Activated naive CD4-positive, alpha-beta T cell treated with anti-CD3 and anti-CD28 coated beads, Interleukin-2, amount 10 ng/mL, durations not matched to agents 7 days and 5 days (primary cell): ENCODE measurements around the gene PIK3R2.
A peak's percentile ranks its signal among the peaks of the same experiment; 100 is the strongest.

Source experiments
- CTCF ChIA-PET: fragments of 350-600 bp; sonication (Branson Sonifier 250); formaldehyde crosslinking; loops from one replicate; lab custom pipeline; 2021; ENCODE audit warnings: antibody characterized with exemption; lab: Charles Lee
- DNase-seq: peaks from one replicate; pipeline ENCODE4 v3.0.0-alpha.2; 2020
- H3K27ac Mint-ChIP-seq: one replicate; pipeline ENCODE4 v1.8.0; 2021; ENCODE audit warnings: mild to moderate bottlenecking, moderate library complexity, mixed read lengths
- H3K27me3 Mint-ChIP-seq: one replicate; pipeline ENCODE4 v1.8.0; 2021; ENCODE audit warnings: mild to moderate bottlenecking, mixed read lengths
- H3K36me3 Mint-ChIP-seq: one replicate; pipeline ENCODE4 v1.8.0; 2021; ENCODE audit warnings: mixed read lengths
- H3K4me1 Mint-ChIP-seq: one replicate; pipeline ENCODE4 v1.8.0; 2021; ENCODE audit warnings: mixed read lengths
- H3K4me3 Mint-ChIP-seq: one replicate; pipeline ENCODE4 v1.8.0; 2021; ENCODE audit warnings: mild to moderate bottlenecking, moderate library complexity, mixed read lengths
- H3K9me3 Mint-ChIP-seq: one replicate; pipeline ENCODE4 v1.8.0; 2021; ENCODE audit warnings: mixed read lengths

Gene PIK3R2

GRCh38 chr19:18118420-18119012, 34.4 kb upstream of the PIK3R2 start:
- peaks cover 16% of the 10 kb centered on the region for H3K36me3 Mint-ChIP-seq
- no peaks in the 10 kb centered on the region for H3K27me3 Mint-ChIP-seq
- CTCF ChIA-PET: interaction anchor here (1.3 to 1.5 kb wide), 3 partner anchors 9 to 180 kb away, joined by 3 to 4 read pairs (median 4); no protein-coding TSS in a partner anchor
- H3K27ac Mint-ChIP-seq: peak overlapping the region; percentile 96
- H3K4me3 Mint-ChIP-seq: peak overlapping the region; percentile 81
- H3K4me1 Mint-ChIP-seq: peaks cover 40% of the 10 kb centered on the region
- H3K9me3 Mint-ChIP-seq: no peaks in the 10 kb centered on the region
- no peak for DNase-seq

GRCh38 chr19:18119013-18119716, 33.8 kb upstream of the PIK3R2 start:
- H3K4me3 Mint-ChIP-seq: peak overlapping the region; percentile 81
- peak overlapping the region; percentile 96 for H3K27ac Mint-ChIP-seq
- H3K4me1 Mint-ChIP-seq: peaks cover 40% of the 10 kb centered on the region
- H3K36me3 Mint-ChIP-seq: peaks cover 22% of the 10 kb centered on the region
- CTCF ChIA-PET: interaction anchor here (1.3 to 1.5 kb wide), 2 partner anchors 9 to 181 kb away, joined by 3 to 4 read pairs; no protein-coding TSS in a partner anchor
- H3K27me3 Mint-ChIP-seq: no peaks in the 10 kb centered on the region
- peak; percentile 80 for DNase-seq
- no peaks in the 10 kb centered on the region for H3K9me3 Mint-ChIP-seq

- Mint-ChIP-seq H3K4me1 (peaks cover 40% of the 10 kb centered on the region), H3K27ac (peak overlapping the region; percentile 96), H3K36me3 (peaks cover 27% of the 10 kb centered on the region), H3K4me3 (peak overlapping the region; percentile 81), H3K27me3 (no peaks in the 10 kb centered on the region), H3K9me3 (no peaks in the 10 kb centered on the region)
- CTCF ChIA-PET: interaction anchor here (1.5 kb wide), 1 partner anchor 8 kb away, joined by 4 read pairs; no protein-coding TSS in a partner anchor
- peak; percentile 74 for DNase-seq
These were observed 33.3 kb upstream of the PIK3R2 start for GRCh38 chr19:18119717-18120105.

- peaks cover 40% of the 10 kb centered on the region for H3K4me1 Mint-ChIP-seq
- peak overlapping the region; percentile 96 for H3K27ac Mint-ChIP-seq
- H3K36me3 Mint-ChIP-seq: peaks cover 29% of the 10 kb centered on the region
- CTCF ChIA-PET: interaction anchor here (1.5 to 1.6 kb wide), 2 partner anchors 8 to 40 kb away, joined by 3 to 4 read pairs; no protein-coding TSS in a partner anchor
- H3K9me3 Mint-ChIP-seq: no peaks in the 10 kb centered on the region
- no peaks in the 10 kb centered on the region for H3K27me3 Mint-ChIP-seq
- peak overlapping the region; percentile 81 for H3K4me3 Mint-ChIP-seq
- DNase-seq: no peak
These were observed 32.8 kb upstream of the PIK3R2 start for GRCh38 chr19:18120127-18120526.

GRCh38 chr19:18121166-18121565, 31.8 kb upstream of the PIK3R2 start:
- Mint-ChIP-seq H3K36me3 (peaks cover 33% of the 10 kb centered on the region), H3K9me3 (no peaks in the 10 kb centered on the region), H3K4me3 (no peak overlapping the region), H3K27me3 (no peaks in the 10 kb centered on the region), H3K27ac (peak overlapping the region; percentile 96), H3K4me1 (peaks cover 40% of the 10 kb centered on the region)
- no peak for DNase-seq
- CTCF ChIA-PET: interaction anchor here (1.6 kb wide), 1 partner anchor 39 kb away, joined by 3 read pairs; no protein-coding TSS in a partner anchor

GRCh38 chr19:18122424-18122823, 30.5 kb upstream of the PIK3R2 start:
- H3K36me3 Mint-ChIP-seq: peaks cover 37% of the 10 kb centered on the region
- peaks cover 34% of the 10 kb centered on the region for H3K4me1 Mint-ChIP-seq
- H3K4me3 Mint-ChIP-seq: no peak overlapping the region
- DNase-seq: no peak
- H3K9me3 Mint-ChIP-seq: no peaks in the 10 kb centered on the region
- no peaks in the 10 kb centered on the region for H3K27me3 Mint-ChIP-seq
- CTCF ChIA-PET: no interaction called here
- H3K27ac Mint-ChIP-seq: peak overlapping the region; percentile 45

- H3K27me3 Mint-ChIP-seq: no peaks in the 10 kb centered on the region
- DNase-seq: no peak
- H3K9me3 Mint-ChIP-seq: no peaks in the 10 kb centered on the region
- H3K27ac Mint-ChIP-seq: peak overlapping the region; percentile 55
- no peak overlapping the region for H3K4me3 Mint-ChIP-seq
- peaks cover 36% of the 10 kb centered on the region for H3K4me1 Mint-ChIP-seq
- CTCF ChIA-PET: no interaction called here
- H3K36me3 Mint-ChIP-seq: peaks cover 37% of the 10 kb centered on the region
These were observed 29.8 kb upstream of the PIK3R2 start for GRCh38 chr19:18122860-18123795.

- no peak overlapping the region for H3K4me3 Mint-ChIP-seq
- peaks cover 35% of the 10 kb centered on the region for H3K4me1 Mint-ChIP-seq
- CTCF ChIA-PET: no interaction called here
- H3K36me3 Mint-ChIP-seq: peaks cover 42% of the 10 kb centered on the region
- no peaks in the 10 kb centered on the region for H3K9me3 Mint-ChIP-seq
- no peaks in the 10 kb centered on the region for H3K27me3 Mint-ChIP-seq
- no peak for DNase-seq
- H3K27ac Mint-ChIP-seq: no peak overlapping the region
These were observed 29.1 kb upstream of the PIK3R2 start for GRCh38 chr19:18123819-18124218.

GRCh38 chr19:18126097-18126496, 26.9 kb upstream of the PIK3R2 start:
- Mint-ChIP-seq H3K4me3 (no peak overlapping the region), H3K4me1 (peaks cover 13% of the 10 kb centered on the region), H3K27ac (no peak overlapping the region), H3K36me3 (peaks cover 48% of the 10 kb centered on the region), H3K27me3 (no peaks in the 10 kb centered on the region), H3K9me3 (no peaks in the 10 kb centered on the region)
- no peak for DNase-seq
- CTCF ChIA-PET: interaction anchor here (1.3 kb wide), 1 partner anchor 13 kb away, joined by 4 read pairs; no protein-coding TSS in a partner anchor

GRCh38 chr19:18128044-18128443, 24.9 kb upstream of the PIK3R2 start:
- peaks cover 7% of the 10 kb centered on the region for H3K4me1 Mint-ChIP-seq
- H3K27me3 Mint-ChIP-seq: no peaks in the 10 kb centered on the region
- H3K4me3 Mint-ChIP-seq: no peak overlapping the region
- CTCF ChIA-PET: interaction anchor here (1.2 to 1.5 kb wide), 2 partner anchors 9 to 15 kb away, joined by 4 read pairs; no protein-coding TSS in a partner anchor
- H3K27ac Mint-ChIP-seq: no peak overlapping the region
- no peaks in the 10 kb centered on the region for H3K9me3 Mint-ChIP-seq
- no peak for DNase-seq
- peaks cover 47% of the 10 kb centered on the region for H3K36me3 Mint-ChIP-seq

GRCh38 chr19:18128805-18129204, 24.2 kb upstream of the PIK3R2 start:
- Mint-ChIP-seq H3K36me3 (peaks cover 42% of the 10 kb centered on the region), H3K9me3 (no peaks in the 10 kb centered on the region), H3K27ac (no peak overlapping the region), H3K4me1 (peaks cover 7% of the 10 kb centered on the region), H3K4me3 (no peak overlapping the region), H3K27me3 (no peaks in the 10 kb centered on the region)
- DNase-seq: no peak
- CTCF ChIA-PET: interaction anchor here (1.2 to 1.5 kb wide), 2 partner anchors 9 to 16 kb away, joined by 4 read pairs; no protein-coding TSS in a partner anchor

- CTCF ChIA-PET: no interaction called here
- peaks cover 7% of the 10 kb centered on the region for H3K4me1 Mint-ChIP-seq
- H3K27me3 Mint-ChIP-seq: no peaks in the 10 kb centered on the region
- H3K4me3 Mint-ChIP-seq: no peak overlapping the region
- DNase-seq: no peak
- H3K9me3 Mint-ChIP-seq: no peaks in the 10 kb centered on the region
- no peak overlapping the region for H3K27ac Mint-ChIP-seq
- H3K36me3 Mint-ChIP-seq: peaks cover 39% of the 10 kb centered on the region
These were observed 22.3 kb upstream of the PIK3R2 start for GRCh38 chr19:18130523-18131242.

- peaks cover 7% of the 10 kb centered on the region for H3K4me1 Mint-ChIP-seq
- peaks cover 36% of the 10 kb centered on the region for H3K36me3 Mint-ChIP-seq
- H3K4me3 Mint-ChIP-seq: no peak overlapping the region
- CTCF ChIA-PET: no interaction called here
- no peaks in the 10 kb centered on the region for H3K27me3 Mint-ChIP-seq
- H3K9me3 Mint-ChIP-seq: no peaks in the 10 kb centered on the region
- no peak overlapping the region for H3K27ac Mint-ChIP-seq
- no peak for DNase-seq
These were observed 20.9 kb upstream of the PIK3R2 start for GRCh38 chr19:18131841-18132596.
